ENCODE measurements around the gene SORCS2. TPM values are rescaled to one million over a fixed set of nuclear protein-coding genes. Genes with fewer than 3 reads are reported as not detected.

SORCS2 gene
- total RNA-seq, 2 donors from 2014 or later: 1.0 to 4.4 TPM

- Histone ChIP-seq H3K4me3 (no peak overlapping the region), H3K27me3 (replicated peaks; ENCODE audit: insufficient read depth) (no peaks in the 10 kb centered on the region), H3K27ac (no peak overlapping the region), H3K36me3 (no peaks in the 10 kb centered on the region), H3K4me1 (replicated peaks) (no peaks in the 10 kb centered on the region), H3K9me3 (no peaks in the 10 kb centered on the region)
- no peak for DNase-seq (ENCODE audit: low spot score)
- 87% methylated on average over 15 of the region's 15 CpGs for WGBS
- TF ChIP-seq CTCF (IDR thresholded peaks at IDR 0.05) (no peak), POLR2A (IDR thresholded peaks at IDR 0.05) (no peak), POLR2AphosphoS5 (IDR thresholded peaks at IDR 0.05) (no peak)
- intact Hi-C loops (cut with DNase I): no loop called here
Measured at GRCh38 chr4:7418131-7418943, 226.0 kb downstream of the SORCS2 start.

- WGBS: 90% methylated on average over 3 of the region's 4 CpGs
- Histone ChIP-seq H3K4me3 (no peak overlapping the region), H3K27me3 (replicated peaks; ENCODE audit: insufficient read depth) (no peaks in the 10 kb centered on the region), H3K9me3 (no peaks in the 10 kb centered on the region), H3K27ac (no peak overlapping the region), H3K36me3 (no peaks in the 10 kb centered on the region), H3K4me1 (replicated peaks) (no peaks in the 10 kb centered on the region)
- DNase-seq (ENCODE audit: low spot score): no peak
- TF ChIP-seq CTCF (IDR thresholded peaks at IDR 0.05) (no peak), POLR2AphosphoS5 (IDR thresholded peaks at IDR 0.05) (no peak), POLR2A (IDR thresholded peaks at IDR 0.05) (no peak)
- intact Hi-C loops (cut with DNase I): no loop called here
Measured at GRCh38 chr4:7419961-7420660, 227.8 kb downstream of the SORCS2 start.

- Histone ChIP-seq H3K9me3 (no peaks in the 10 kb centered on the region), H3K27ac (no peak overlapping the region), H3K27me3 (replicated peaks; ENCODE audit: insufficient read depth) (no peaks in the 10 kb centered on the region), H3K36me3 (no peaks in the 10 kb centered on the region), H3K4me3 (no peak overlapping the region), H3K4me1 (replicated peaks) (no peaks in the 10 kb centered on the region)
- WGBS: 38% methylated on average over 14 of the region's 14 CpGs
- no peak for DNase-seq (ENCODE audit: low spot score)
- no peak for TF ChIP-seq POLR2AphosphoS5 (IDR thresholded peaks at IDR 0.05)
- no peak for TF ChIP-seq CTCF (IDR thresholded peaks at IDR 0.05)
- intact Hi-C loops (cut with DNase I): no loop called here
Measured at GRCh38 chr4:7420661-7421040, 228.3 kb downstream of the SORCS2 start.

GRCh38 chr4:7421356-7422150 is 229.2 kb downstream of the SORCS2 start:
- intact Hi-C loops (cut with DNase I): no loop called here
- no peak for TF ChIP-seq POLR2AphosphoS5 (IDR thresholded peaks at IDR 0.05)
- TF ChIP-seq POLR2A (IDR thresholded peaks at IDR 0.05): no peak
- no peak for TF ChIP-seq CTCF (IDR thresholded peaks at IDR 0.05)
- Histone ChIP-seq H3K27me3 (replicated peaks; ENCODE audit: insufficient read depth) (no peaks in the 10 kb centered on the region), H3K4me1 (replicated peaks) (no peaks in the 10 kb centered on the region), H3K36me3 (no peaks in the 10 kb centered on the region), H3K27ac (no peak overlapping the region), H3K9me3 (no peaks in the 10 kb centered on the region), H3K4me3 (no peak overlapping the region)
- WGBS: 87% methylated on average over 24 of the region's 24 CpGs
- DNase-seq (ENCODE audit: low spot score): no peak

All from prostate gland (tissue), 2 donors.